Tibial artery (tissue), 4 donors: Measurements from ENCODE around the gene NXF1.
"Not testable (repeated sequence)": the region's sequence is repeated elsewhere in the genome, so short reads cannot be mapped to it uniquely, and the experiment has no call there.

Source experiments
- DNase-seq, 2 donors: peaks; one replicate each; pipeline ENCODE4 v3.0.0-alpha.2; 2019
- H3K27ac ChIP-seq, 2 donors: fragments of 200-600 bp; sonication (generic) in 1 of 2; 1 replicate in 1 of 2; 2 replicates in 1 of 2; pipeline ENCODE4 v1.5.1; 2018 to 2019; ENCODE audit warnings: mild to moderate bottlenecking in 1 of 2
- H3K27me3 ChIP-seq, 2 donors: fragments of 200-600 bp; sonication (generic) in 1 of 2; one replicate each; pipeline versions ENCODE4 v1.5.1 to v1.6.0; 2016 to 2019
- H3K36me3 ChIP-seq, 3 donors: fragments of 200-600 bp; sonication (generic) in 2 of 3; one replicate each; pipeline ENCODE4 v1.5.1; 2016 to 2019; ENCODE audit warnings: mild to moderate bottlenecking in 2 of 3
- H3K4me1 ChIP-seq, 4 donors: fragments of 200-600 bp; sonication (generic) in 2 of 4; 1 replicate in 3 of 4; 2 replicates in 1 of 4; pipeline ENCODE4 v1.5.1; 2016 to 2019
- H3K4me3 ChIP-seq, 2 donors: fragments of 200-600 bp; sonication (generic) in 1 of 2; 1 replicate in 1 of 2; 2 replicates in 1 of 2; pipeline ENCODE4 v1.5.1; 2018 to 2019; ENCODE audit warnings: mild to moderate bottlenecking in 2 of 2
- H3K9me3 ChIP-seq, 3 donors: fragments of 200-600 bp; sonication (generic) in 1 of 3; one replicate each; pipeline ENCODE4 v1.5.1; 2016 to 2019
- intact Hi-C: fragments of 100-400 bp; cut with DNase I; formaldehyde crosslinking; loops from one replicate; pipeline ENCODE4 v1.15.0; 2023; ENCODE audit warnings: low total_unique reads
- TF ChIP-seq, protein P1 (sequence below), 2 experiments: fragments of 200-600 bp in 1 of 2; fragments of 450-650 bp in 1 of 2; IDR thresholded peaks; one replicate each; pipeline ENCODE4 v1.5.1; 2017 to 2019; ENCODE audit warnings: antibody characterized with exemption in 2 of 2, mild to moderate bottlenecking in 1 of 2, moderate library complexity in 1 of 2

Gene NXF1

DNA sequence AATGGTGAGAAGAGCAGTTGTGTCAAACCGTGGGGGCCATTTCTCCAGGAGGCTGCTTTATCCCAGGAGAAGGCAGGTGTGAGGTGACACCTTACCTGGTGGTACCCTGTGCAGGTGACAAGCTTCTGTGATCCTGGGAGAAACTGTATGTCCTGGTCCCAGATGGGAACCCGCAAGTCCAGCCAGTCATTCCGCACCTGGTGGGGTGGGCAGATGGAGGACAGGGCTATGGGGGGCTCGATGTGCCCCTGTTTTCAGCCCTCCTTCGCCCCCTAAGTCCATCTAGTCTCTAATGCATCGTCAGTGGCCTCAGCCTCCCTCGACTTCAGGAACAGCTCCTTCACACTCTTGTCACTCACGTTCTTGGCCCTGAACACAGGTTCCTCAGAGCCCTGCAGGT, 30.1 kb upstream of the NXF1 start:
- intact Hi-C loops: loop anchor here (2.0 to 5.0 kb wide), 2 partner anchors 43 kb away; partner anchors contain the start of gene TMEM223
- DNase-seq: no peak
- Histone ChIP-seq H3K27ac (no peak overlapping the region), H3K36me3 (peaks cover 0 to 34% (median 23%) of the 10 kb centered on the region in 3 donors), H3K4me1 (peaks cover 7 to 41% (median 31%) of the 10 kb centered on the region in 4 donors), H3K9me3 (no peaks in the 10 kb centered on the region), H3K27me3 (no peaks in the 10 kb centered on the region), H3K4me3 (no peak overlapping the region)
- TF ChIP-seq, protein P1, sequence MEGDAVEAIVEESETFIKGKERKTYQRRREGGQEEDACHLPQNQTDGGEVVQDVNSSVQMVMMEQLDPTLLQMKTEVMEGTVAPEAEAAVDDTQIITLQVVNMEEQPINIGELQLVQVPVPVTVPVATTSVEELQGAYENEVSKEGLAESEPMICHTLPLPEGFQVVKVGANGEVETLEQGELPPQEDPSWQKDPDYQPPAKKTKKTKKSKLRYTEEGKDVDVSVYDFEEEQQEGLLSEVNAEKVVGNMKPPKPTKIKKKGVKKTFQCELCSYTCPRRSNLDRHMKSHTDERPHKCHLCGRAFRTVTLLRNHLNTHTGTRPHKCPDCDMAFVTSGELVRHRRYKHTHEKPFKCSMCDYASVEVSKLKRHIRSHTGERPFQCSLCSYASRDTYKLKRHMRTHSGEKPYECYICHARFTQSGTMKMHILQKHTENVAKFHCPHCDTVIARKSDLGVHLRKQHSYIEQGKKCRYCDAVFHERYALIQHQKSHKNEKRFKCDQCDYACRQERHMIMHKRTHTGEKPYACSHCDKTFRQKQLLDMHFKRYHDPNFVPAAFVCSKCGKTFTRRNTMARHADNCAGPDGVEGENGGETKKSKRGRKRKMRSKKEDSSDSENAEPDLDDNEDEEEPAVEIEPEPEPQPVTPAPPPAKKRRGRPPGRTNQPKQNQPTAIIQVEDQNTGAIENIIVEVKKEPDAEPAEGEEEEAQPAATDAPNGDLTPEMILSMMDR (IDR thresholded peaks at IDR 0.05): no peak

DNA sequence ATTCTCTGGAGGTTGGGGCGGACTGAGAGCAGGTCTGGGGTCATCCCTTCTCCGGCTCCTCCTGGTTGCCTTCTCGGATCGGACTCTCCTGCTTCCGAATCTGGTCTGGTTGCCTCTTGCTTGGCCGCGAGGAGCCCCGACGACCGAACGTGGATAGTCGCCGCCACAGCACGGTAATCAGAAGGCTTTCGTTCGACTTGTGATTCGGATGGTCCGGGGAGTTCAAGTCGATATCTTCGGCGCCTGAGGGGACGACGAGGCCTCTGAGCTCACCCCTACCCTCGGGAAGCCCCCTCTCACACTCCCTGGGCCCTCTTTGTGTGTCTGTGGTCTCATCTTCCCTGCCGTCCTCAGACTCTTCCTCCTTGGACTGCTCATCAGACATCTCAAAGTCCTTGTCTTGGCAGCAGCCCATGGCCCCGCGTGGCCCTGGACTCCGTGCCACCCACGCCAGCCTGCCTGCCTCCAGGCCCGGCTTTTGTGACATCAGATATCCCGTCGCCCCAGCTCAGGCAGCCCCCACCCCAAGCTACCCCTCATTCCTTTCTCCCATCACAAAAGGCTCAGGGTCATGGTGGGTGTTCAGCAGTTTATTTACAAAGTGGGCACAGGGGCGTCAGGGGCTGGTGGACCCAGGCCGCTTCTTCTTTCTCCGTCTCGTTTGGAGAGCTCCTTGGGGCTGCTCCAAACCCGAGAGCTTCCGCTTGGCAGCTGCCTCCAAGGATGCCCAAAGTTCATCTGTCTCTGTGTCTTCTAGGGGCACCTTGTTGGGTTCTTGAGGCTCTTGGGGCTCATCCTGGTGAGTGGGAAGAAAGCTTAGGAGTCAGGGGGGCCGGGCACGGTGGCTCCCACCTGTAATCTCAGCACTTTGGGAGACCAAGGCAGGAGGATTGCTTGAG, 27.3 kb upstream of the NXF1 start, which contains the start of gene TEX54:
TEX54 (minus strand) TSS at position 506 of the 899 bp plus-strand sequence.
- intact Hi-C loops: no loop called here
- Histone ChIP-seq H3K36me3 (peaks cover under 1 to 34% (median 23%) of the 10 kb centered on the region in 3 donors), H3K27ac (peak within 1 kb of the TSS; percentile 91 to 93), H3K4me3 (peak within 1 kb of the TSS; percentile 63 to 76), H3K4me1 (peaks cover 7 to 54% (median 40%) of the 10 kb centered on the region in 4 donors), H3K27me3 (no peaks in the 10 kb centered on the region), H3K9me3 (no peaks in the 10 kb centered on the region)
- DNase-seq: peak in 1 of 2 donors; percentile 80
- TF ChIP-seq, protein P1 (IDR thresholded peaks at IDR 0.05): no peak

DNA sequence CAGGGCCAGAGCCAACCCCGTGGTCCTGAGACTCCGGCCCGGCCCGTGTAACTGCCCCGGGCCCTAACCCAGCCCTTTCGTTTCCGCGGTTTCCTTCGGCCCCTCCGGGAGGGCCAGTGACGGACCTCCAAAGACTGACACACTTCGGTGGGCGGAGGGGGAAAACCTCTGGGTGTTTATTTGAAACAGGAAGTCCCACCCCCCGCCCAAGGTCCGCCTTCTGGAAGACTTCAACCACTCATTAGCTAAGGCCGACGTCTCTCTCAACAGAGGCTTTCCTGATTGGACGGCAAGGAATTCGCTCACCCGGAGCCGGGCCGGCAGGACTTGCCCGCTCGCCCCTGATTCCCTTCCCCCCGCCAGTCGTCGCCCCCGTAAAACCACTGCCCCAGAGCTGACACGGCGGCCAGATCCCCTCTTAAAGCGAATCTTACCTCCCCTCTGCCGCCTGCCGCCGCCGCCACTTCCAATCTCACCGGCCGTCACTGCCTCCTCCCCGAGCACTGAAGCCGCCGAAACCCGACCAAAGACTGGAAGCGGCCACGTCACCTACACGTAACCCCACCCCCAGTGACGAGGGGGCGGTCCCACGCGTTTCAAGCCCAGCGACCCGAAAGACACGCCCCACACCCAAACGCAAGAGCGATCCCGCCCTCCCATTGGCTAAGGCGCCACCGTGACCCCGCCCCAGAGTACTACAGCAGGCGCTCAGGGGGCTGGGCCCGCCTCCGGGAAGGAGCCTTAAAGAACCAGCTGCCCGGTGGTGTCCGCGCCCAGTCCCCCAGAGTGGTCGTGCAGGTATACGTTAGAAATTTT, 26.5 kb upstream of the NXF1 start, which contains the start of gene STX5:
STX5 (minus strand) TSS at position 532 of the 816 bp plus-strand sequence. CDS start 808 bp downstream, outside the sequence.
- peaks cover 7 to 53% (median 40%) of the 10 kb centered on the region in 4 donors for H3K4me1 ChIP-seq

DNA sequence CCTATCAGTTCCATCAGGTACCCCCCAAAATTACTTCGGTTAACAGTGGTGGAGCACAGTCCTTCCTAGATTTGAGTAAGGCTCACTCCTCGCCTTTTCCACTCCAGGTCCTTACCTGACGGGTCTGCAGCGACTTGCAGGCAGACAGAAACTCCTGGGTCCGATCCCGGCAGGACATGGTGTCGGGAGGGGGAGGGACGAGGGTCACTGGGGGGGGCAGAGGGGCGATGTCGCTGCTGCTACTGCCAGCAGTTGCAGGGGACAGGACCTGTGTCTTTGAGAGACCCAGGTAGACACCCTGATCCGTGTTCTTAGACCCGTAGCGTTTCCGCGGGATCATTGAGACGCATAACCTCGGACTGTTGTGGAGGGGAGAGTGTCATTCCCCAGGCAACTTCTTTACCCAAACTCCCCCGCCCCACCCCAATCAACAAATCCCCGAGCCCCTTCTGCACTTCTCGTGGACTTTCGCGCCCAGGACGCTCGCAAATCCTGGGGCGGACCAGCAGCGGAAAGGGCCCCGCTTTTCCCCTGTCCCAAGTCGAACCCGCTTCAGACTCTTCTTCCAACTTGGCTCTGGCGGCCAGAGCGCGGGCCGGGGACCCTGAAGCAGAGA, 25.8 kb upstream of the NXF1 start:
- Histone ChIP-seq H3K27me3 (no peaks in the 10 kb centered on the region), H3K4me1 (peaks cover 7 to 53% (median 40%) of the 10 kb centered on the region in 4 donors), H3K9me3 (no peaks in the 10 kb centered on the region), H3K4me3 (peak overlapping the region; percentile 63 to 76), H3K27ac (peak overlapping the region; percentile 91 to 93), H3K36me3 (peaks cover 16 to 43% (median 39%) of the 10 kb centered on the region in 3 donors)
- intact Hi-C loops: no loop called here
- no peak for DNase-seq
- TF ChIP-seq, protein P1 (IDR thresholded peaks at IDR 0.05): no peak

More for the DNA sequence above, 26.5 kb upstream of the NXF1 start, which contains the start of gene STX5:
- Histone ChIP-seq H3K27me3 (no peaks in the 10 kb centered on the region), H3K9me3 (no peaks in the 10 kb centered on the region), H3K4me3 (peak within 1 kb of the TSS; percentile 63 to 76), H3K27ac (peak within 1 kb of the TSS; percentile 91 to 93), H3K36me3 (peaks cover 9 to 43% (median 32%) of the 10 kb centered on the region in 3 donors)
- intact Hi-C loops: no loop called here
- DNase-seq: peak; percentile 100
- TF ChIP-seq, protein P1 (IDR thresholded peaks at IDR 0.05): no peak

DNA sequence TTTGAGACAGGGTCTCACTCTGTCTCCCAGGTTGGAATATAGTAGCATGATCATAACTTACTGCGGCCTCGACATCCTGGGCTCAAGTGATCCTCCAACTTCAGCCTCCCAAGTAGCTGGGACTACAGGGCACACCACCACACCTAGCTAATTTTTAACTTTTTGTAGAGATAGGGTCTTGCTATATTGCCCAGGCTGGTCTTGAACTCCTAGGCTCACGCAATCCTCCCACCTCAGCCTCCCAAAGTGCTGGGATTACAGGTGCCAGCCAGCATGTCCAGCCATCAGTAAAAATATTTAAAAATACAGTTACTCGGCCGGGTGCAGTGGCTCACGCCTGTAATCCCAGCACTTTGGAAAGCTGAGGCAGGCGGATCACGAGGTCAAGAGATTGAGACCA, 22.9 kb upstream of the NXF1 start:
- DNase-seq, H3K9me3 ChIP-seq, H3K27me3 ChIP-seq, H3K27ac ChIP-seq, intact Hi-C loops, H3K4me3 ChIP-seq: not testable (repeated sequence)
- Histone ChIP-seq H3K4me1 (peaks cover 7 to 41% (median 31%) of the 10 kb centered on the region in 4 donors), H3K36me3 (peaks cover 45% of the 10 kb centered on the region in 3 donors)
